ENCODE data around the gene NATD1. TPM values are rescaled to one million over a fixed set of nuclear protein-coding genes. Genes with fewer than 3 reads are reported as not detected.
A peak's percentile ranks its signal among the peaks of the same experiment; 100 is the strongest.

The NATD1 gene
- total RNA-seq, 1 experiment from 2014 or later, result 0.75 TPM

- CTCF ChIA-PET, result no interaction called here
- DNase-seq (ENCODE audit: low spot score), result no peak
- H3K4me3 ChIP-seq (ENCODE audit: low read depth, low read length, poor library complexity, severe bottlenecking), result peak overlapping the region; percentile 99
- intact Hi-C loops (cut with micrococcal nuclease; ENCODE audit: unreplicated experiment), result loop anchor here (10.0 kb wide), 1 partner anchor 299 kb away; no protein-coding TSS in a partner anchor
- no peaks in the 10 kb centered on the region for H3K4me1 ChIP-seq (ENCODE audit: insufficient read depth, low read length, poor library complexity, severe bottlenecking)
- H3K27me3 ChIP-seq (replicated peaks; ENCODE audit: insufficient read depth, low read depth, low read length, poor library complexity), result no peaks in the 10 kb centered on the region
- H3K9me3 ChIP-seq (ENCODE audit: low read depth, low read length, poor library complexity, severe bottlenecking), result no peaks in the 10 kb centered on the region
- peaks cover 2% of the 10 kb centered on the region for H3K36me3 ChIP-seq (ENCODE audit: insufficient read depth, low read length, poor library complexity, severe bottlenecking)
- no TSS peak for BruUV-seq (replicated peaks)
- no peak overlapping the region for H3K27ac ChIP-seq (ENCODE audit: low read depth, low read length, poor library complexity, severe bottlenecking)
- TF ChIP-seq CTCF (conservative IDR thresholded peaks at IDR 0.05; ENCODE audit: low read depth, low read length) (no peak), EZH2 (IDR thresholded peaks at IDR 0.05; ENCODE audit: borderline replicate concordance, low read depth, low read length, poor library complexity, severe bottlenecking) (no peak)
- POLR2A ChIA-PET (ENCODE audit: low non-redundant PET), result no interaction called here
Measured at GRCh38 chr17:21215935-21216334, 37.3 kb downstream of the NATD1 start.

DNA sequence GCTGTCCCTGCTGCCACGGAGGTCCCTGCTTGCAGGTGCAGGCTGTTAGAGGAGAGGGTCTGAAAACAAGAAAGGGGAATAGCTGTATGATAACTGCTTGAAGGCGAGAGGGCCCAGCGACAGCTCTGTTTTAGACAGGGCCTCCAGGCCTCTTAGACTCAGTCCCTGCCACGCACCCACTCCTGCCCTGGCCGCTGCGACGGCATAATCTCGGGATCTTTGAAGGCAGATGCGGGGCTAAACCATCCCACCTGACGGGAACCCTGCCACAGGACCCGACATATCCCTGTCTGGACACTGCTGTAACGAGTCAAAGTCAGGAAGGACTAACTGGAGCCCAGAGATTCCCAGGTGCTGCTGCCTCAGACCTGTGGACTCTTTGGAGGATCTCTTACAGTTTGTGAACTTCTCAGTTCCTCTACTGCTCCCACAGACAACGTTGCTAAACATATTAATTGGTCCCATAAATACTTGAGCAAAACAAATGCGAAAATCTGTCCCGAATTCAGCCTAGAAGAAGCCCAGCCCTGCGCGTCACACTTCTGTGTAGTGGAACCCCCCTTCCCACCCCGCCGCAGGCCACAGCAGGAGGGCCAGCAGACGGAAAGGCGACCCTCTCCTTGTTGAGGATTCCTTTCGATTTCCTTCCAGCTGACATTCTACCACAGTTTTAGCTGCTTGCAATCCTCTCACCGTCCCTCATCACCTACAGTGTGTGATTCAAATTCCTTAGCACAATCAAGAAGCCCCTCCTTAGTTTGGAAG, 38.3 kb downstream of the NATD1 start:
- Histone ChIP-seq H3K27me3 (replicated peaks; ENCODE audit: insufficient read depth, low read depth, low read length, poor library complexity) (no peaks in the 10 kb centered on the region), H3K4me1 (ENCODE audit: insufficient read depth, low read length, poor library complexity, severe bottlenecking) (no peaks in the 10 kb centered on the region), H3K27ac (ENCODE audit: low read depth, low read length, poor library complexity, severe bottlenecking) (peak overlapping the region; percentile 97), H3K36me3 (ENCODE audit: insufficient read depth, low read length, poor library complexity, severe bottlenecking) (peaks cover 12% of the 10 kb centered on the region), H3K9me3 (ENCODE audit: low read depth, low read length, poor library complexity, severe bottlenecking) (no peaks in the 10 kb centered on the region), H3K4me3 (ENCODE audit: low read depth, low read length, poor library complexity, severe bottlenecking) (peak overlapping the region; percentile 99)
- TSS peak; percentile 42 for BruUV-seq (replicated peaks)
- intact Hi-C loops (cut with micrococcal nuclease; ENCODE audit: unreplicated experiment), result loop anchor here (5.0 to 10.0 kb wide), 2 partner anchors 173 to 300 kb away; partner anchors contain the start of gene USP22
- POLR2A ChIA-PET (ENCODE audit: low non-redundant PET), result no interaction called here
- CTCF ChIA-PET, result interaction anchor here (0.7 to 1.0 kb wide), 2 partner anchors 71 to 96 kb away, joined by 3 read pairs; no protein-coding TSS in a partner anchor
- no peak for TF ChIP-seq EZH2 (IDR thresholded peaks at IDR 0.05; ENCODE audit: borderline replicate concordance, low read depth, low read length, poor library complexity, severe bottlenecking)
- TF ChIP-seq CTCF (conservative IDR thresholded peaks at IDR 0.05; ENCODE audit: low read depth, low read length), result no peak
- DNase-seq (ENCODE audit: low spot score), result peak; percentile 34

DNA sequence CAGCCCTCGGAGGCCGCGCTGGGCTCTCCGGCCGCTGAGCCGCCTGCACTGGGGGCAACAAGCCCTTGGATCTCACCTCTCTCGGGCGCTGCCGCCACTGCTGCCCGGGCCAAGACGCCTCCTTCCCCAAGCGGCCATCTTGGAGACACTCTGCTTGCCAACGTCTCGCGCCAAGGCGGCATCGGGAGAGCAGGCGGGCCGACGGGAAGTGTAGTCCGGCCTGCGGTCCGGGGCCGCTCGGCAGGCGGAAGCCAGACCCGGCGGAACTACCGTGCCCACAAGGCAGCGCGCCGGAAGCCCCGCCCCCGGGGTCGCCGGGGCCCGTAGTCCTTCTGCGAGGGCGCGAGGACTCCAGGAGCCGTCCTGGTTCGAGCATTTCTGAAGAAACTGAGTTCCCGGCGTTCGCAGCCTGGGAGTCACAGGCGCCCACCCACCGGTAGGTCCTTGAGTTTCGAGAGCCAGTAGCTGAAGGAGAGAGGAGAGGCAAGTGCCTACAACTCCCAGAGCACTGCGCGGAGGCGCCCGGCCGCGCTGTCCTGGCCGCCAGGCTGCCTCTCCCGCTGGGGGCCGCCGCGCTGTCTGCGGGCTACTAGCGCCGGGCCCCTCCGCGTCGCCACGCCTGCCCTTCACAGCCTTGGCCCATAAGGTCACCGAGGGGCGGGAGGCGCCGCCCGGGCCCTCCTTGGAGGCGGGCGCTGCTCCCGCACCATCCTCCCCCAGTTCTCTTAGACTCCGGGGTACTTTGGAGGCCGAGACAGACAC, 39.0 kb downstream of the NATD1 start, which contains the start of gene TMEM11:
Gene TMEM11 (minus strand): TSS at position 147 of the 762 bp plus-strand sequence. CDS start 9 bp downstream, at position 138.
- BruUV-seq (replicated peaks), result no TSS peak
- POLR2A ChIA-PET (ENCODE audit: low non-redundant PET), result no interaction called here
- H3K27ac ChIP-seq (ENCODE audit: low read depth, low read length, poor library complexity, severe bottlenecking), result peak within 1 kb of the TSS; percentile 97
- DNase-seq (ENCODE audit: low spot score), result peak; percentile 97
- H3K4me3 ChIP-seq (ENCODE audit: low read depth, low read length, poor library complexity, severe bottlenecking), result peak within 1 kb of the TSS; percentile 99
- TF ChIP-seq EZH2 (IDR thresholded peaks at IDR 0.05; ENCODE audit: borderline replicate concordance, low read depth, low read length, poor library complexity, severe bottlenecking), result no peak
- TF ChIP-seq CTCF (conservative IDR thresholded peaks at IDR 0.05; ENCODE audit: low read depth, low read length), result no peak
- no peaks in the 10 kb centered on the region for H3K4me1 ChIP-seq (ENCODE audit: insufficient read depth, low read length, poor library complexity, severe bottlenecking)
- CTCF ChIA-PET, result interaction anchor here (1.0 kb wide), 1 partner anchor 95 kb away, joined by 3 read pairs; no protein-coding TSS in a partner anchor
- intact Hi-C loops (cut with micrococcal nuclease; ENCODE audit: unreplicated experiment), result loop anchor here (5.0 to 10.0 kb wide), 2 partner anchors 172 to 301 kb away; partner anchors contain the start of gene USP22
- H3K36me3 ChIP-seq (ENCODE audit: insufficient read depth, low read length, poor library complexity, severe bottlenecking), result peaks cover 15% of the 10 kb centered on the region
- no peaks in the 10 kb centered on the region for H3K9me3 ChIP-seq (ENCODE audit: low read depth, low read length, poor library complexity, severe bottlenecking)
- H3K27me3 ChIP-seq (replicated peaks; ENCODE audit: insufficient read depth, low read depth, low read length, poor library complexity), result no peaks in the 10 kb centered on the region
